Renal cortical epithelial cell (primary cell): ENCODE results near the gene LRRD1. TPM values are rescaled to one million over a fixed set of nuclear protein-coding genes. Genes with fewer than 3 reads are reported as not detected.
"Not testable (repeated sequence)": the region's sequence is repeated elsewhere in the genome, so short reads cannot be mapped to it uniquely, and the experiment has no call there.

Experiments used
- DNase-seq: peaks from one replicate; pipeline ENCODE4 v3.0.0-alpha.2; 2011; ENCODE audit warnings: low read depth
- total RNA-seq: library from RNA; depleted of rRNA; stranded (reverse); fragments of >200 nt; gene quantifications from 2 replicates; pipeline ENCODE4 v1.2.3, GENCODE V29; 2014

The LRRD1 gene
- total RNA-seq, 1 donor from 2014 or later: 0.05 TPM

- no peak for DNase-seq
Measured at GRCh38 chr7:92141161-92141560, 37.8 kb downstream of the LRRD1 start.

DNA sequence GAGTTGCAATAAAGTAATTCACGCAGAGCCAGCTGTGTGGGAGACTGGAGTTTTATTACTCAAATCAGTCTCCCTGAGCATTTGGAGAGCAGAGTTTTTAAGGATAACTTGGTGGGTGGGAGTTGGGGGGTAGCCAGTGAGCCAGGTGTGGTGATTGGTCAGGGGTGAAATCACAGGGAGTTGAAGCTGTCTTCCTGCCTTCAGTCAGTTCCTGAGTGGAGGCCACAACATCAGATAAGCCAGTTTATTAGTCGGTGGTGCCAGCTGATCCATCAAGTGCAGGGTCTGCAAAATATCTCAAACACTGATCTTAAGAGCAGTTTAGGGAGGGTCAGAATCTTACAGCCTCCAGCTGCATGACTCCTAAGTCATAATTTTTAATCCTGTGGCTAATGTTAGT lies 41.4 kb downstream of the LRRD1 start:
- no peak for DNase-seq

GRCh38 chr7:92135052-92135889 lies 43.7 kb downstream of the LRRD1 start:
- peak; percentile 46 for DNase-seq

GRCh38 chr7:92134271-92135051 lies 44.5 kb downstream of the LRRD1 start, which contains the start of gene CYP51A1:
Gene CYP51A1, minus strand, starts transcription at chr7:92134477. Its CDS starts 113 bp downstream, at chr7:92134364.
- DNase-seq: peak; percentile 75

GRCh38 chr7:92133737-92134270 lies 45.1 kb downstream of the LRRD1 start:
- DNase-seq: no peak

- DNase-seq: peak; percentile 38
Measured at GRCh38 chr7:92133133-92133736, 45.7 kb downstream of the LRRD1 start.

GRCh38 chr7:92131764-92132330 lies 47.1 kb downstream of the LRRD1 start:
- DNase-seq: no peak

DNA sequence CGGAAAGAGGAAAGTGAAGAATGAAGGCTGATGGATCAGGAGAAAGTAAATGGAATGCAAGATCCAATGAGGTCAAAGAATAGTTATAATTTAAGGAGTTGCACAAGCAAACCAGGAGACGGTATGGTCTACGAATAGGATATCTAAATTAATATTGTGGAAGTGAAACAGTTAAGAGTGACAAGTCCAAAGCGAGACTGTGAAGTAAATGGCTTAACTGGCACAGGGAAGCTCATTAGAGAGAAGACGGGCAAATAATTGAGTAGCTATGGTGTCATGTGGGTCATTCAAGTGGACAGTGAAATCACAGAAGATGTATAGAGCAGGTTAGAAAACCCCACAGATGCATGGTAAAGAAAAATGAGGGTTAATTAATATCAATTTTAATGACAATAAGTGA lies 47.8 kb downstream of the LRRD1 start:
- no peak for DNase-seq

DNA sequence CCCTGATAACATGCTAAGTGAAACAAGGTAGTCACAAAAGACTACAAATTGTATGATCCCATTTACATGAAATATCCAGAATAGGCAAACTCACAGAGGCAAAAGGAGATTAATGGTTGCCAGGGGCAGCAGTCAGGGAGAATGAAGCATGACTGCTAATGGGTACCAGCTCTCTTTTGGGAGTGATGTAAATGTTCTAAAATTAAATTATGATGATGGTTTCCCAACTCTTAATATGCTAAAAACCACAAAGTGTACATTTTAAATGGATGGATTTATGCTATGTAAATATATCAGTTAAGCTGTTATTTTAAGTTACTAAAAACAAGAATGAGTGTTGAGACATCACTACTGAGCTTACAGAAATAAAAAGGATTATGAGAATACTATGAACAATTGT lies 57.3 kb downstream of the LRRD1 start:
- no peak for DNase-seq

- no peak for DNase-seq
Measured at GRCh38 chr7:92119213-92119759, 59.7 kb downstream of the LRRD1 start.

DNA sequence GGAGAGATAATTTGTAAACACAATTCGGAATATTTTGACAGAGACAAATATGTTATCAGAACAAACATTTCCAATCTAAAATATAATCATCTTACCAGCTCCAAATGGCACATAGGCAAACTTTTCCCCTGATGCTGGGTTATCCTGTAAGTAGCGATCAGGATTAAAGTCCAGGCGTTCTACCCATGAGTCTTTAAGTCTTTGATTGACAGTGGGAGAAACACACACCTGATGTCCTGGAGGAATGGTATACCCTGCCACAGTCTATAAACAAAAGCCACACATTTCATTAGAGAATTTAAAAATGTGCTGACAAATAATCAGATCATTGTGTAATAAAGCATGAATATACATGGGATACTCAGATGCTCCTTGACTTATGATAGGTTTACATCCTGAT lies 62.0 kb downstream of the LRRD1 start:
- DNase-seq: no peak

GRCh38 chr7:92115821-92116220 lies 63.1 kb downstream of the LRRD1 start:
- no peak for DNase-seq

DNA sequence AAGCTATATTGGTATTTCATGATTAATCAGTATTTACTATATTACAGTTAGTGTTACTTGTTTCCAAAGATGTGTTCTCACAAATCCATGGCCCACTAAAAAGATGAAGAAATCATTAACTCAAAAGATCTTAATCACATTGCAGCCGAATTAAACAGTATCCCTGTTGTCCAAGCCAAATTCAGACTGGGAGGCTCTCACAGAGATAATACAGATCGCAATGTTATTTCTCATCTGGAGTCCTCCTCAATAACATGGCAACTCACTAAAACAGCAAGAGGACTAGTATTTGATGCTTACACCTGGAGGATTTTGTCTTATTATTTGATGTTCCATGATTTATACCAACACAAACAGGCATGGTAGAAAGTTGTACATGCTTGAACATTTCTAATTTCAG lies 68.1 kb downstream of the LRRD1 start:
- DNase-seq: no peak

DNA sequence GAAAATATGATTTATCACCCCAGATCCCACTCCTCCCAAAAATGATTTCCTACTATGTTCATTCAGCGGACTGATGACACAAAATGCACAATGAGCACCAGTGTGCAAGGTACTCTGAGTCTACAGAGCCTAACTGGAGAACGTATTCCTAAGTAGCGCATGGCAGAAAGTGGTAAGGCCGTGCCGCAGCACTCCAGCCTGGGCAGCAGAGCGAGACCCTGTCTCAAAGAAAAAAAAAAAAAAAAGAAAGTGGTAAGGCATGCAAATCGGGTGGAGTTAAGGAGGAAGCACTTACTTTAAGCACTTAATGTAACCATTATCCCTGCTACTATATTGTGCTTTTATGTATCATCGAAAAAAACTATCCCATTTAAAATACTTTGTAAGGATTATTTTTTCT lies 70.1 kb downstream of the LRRD1 start:
- no peak for DNase-seq

DNA sequence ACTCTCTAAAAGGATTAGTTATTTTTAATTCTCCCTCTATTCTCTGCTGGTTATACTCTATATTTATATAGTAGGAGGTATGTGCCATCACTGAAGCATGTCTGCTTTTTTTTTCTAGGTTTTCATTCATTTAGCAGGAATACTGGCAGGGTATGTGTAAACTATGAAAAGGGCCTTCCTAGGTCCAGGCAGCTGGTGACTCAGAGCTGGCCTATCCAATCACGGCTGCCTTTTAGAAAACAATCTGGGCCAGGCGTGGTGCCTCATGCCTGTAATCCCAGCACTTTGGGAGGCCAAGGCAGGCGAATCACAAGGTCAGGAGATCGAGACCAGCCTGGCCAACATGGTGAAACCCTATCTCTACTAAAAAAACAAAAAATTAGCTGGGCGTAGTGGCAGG lies 76.1 kb downstream of the LRRD1 start:
- not testable (repeated sequence) for DNase-seq

DNA sequence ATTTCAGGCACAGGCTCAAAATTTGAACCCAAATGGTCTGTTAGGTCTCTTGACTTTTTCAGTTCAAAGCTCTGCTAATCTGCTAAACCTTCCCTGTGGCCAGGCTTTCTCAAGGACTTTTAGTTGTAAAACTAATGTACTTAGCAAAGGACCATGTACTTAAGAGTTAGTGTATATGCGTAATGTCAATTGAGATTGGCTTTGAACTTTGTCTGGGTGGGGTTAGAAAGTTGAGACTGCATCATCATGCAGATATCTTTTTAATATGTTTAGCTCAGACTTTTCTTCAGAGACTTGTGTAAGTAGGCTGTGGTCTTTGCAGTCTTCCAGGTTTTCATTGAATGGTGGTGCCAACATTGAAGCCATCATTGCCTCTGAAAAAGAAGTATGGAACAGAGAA lies 78.4 kb downstream of the LRRD1 start:
- DNase-seq: no peak

- no peak for DNase-seq
Measured at GRCh38 chr7:92095380-92095779, 83.6 kb downstream of the LRRD1 start.
